ENCODE measurements around the gene VWA8.
"Not testable (repeated sequence)": the region's sequence is repeated elsewhere in the genome, so short reads cannot be mapped to it uniquely, and the experiment has no call there.

VWA8 gene

DNA sequence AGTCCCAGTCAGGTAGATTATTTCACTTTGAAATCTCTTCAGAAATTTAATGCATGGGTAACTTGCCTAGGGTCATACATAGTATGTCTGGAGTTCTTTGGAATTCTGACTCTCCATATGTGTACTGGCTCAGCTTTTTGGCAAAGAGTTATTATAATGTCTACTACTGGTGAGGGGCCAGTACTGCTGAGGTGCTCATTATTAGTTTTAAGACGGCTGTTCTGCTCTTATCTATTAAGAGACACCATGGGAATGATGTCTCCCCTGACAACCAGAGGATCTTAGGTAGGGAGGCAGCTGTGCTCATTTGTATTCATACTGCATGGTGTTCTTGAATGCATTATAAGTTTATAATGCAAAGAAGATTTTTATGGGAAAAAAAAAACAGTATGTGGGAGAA lies 319.5 kb downstream of the VWA8 start:
- DNase-seq, result no peak

DNA sequence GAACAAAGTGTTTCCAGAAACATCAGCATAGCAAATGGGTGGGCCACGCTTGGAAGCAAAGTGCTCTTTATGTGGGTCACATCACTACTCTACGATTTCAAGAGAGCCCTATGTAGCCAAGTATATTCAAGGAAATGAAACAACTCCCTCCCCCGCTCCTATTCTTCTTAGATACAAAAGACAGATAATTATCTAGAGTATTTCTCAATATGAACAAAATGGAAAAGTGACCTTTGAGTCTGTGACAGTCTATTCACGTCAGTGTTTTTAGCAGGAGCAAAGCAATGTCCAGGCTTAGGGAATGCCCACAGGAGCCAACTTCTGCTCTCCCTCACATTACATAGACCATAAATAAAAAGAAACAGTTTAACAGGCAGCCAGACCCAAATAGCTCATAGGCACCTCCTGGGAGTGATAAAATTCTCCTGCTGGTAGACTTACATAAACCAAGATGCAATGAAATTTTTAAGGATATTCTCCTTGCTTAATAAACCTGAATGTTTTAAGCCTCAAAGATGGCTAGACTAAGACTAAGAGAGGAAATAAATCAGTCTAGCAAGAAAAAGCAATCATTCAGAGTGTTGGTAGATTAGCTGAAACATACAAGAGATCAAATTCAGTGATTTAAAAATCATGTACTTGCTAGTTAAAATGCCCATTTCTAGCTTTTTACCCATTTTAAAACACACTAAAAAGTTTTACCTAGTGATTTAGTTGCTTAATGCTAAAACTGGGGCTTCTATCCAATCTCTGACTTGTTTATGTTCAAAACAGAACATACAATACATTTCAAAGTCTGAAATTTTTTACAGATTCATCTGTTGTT lies 320.7 kb downstream of the VWA8 start:
- no peak for DNase-seq

DNA sequence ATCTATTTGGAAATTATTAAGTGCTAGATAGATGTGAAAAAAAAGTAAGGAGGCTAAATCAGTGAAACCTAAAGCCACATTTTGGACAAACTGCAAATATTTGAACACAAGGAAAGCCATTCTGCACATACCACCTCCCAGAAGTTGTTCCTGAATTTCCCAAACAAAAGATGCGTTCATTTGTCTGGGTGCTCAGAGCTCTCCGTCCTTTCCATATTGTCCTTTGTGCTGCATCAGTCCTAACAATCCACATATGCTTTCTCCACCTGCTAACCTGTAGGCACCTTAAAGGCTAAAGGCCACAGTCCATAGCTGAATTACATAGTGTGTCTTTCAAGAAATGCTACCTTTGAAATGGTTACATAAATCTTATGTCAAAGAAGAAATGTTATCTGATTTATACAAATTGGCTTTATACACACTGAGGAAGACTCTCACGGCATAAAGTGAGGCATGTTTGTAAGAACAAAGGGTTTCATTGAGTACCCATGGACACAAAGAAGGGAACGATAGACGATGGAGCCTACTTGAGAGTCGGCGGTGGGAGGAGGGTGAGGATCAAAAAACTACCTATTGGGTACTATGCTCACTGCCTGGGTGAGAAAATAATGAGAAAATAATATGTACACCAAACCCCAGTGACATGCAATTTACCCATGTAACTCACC lies 321.5 kb downstream of the VWA8 start:
- no peak for DNase-seq

- DNase-seq, result no peak
Observed at GRCh38 chr13:41637586-41637985, 323.3 kb downstream of the VWA8 start.

- DNase-seq, result not testable (repeated sequence)
Observed at GRCh38 chr13:41637032-41637431, 323.9 kb downstream of the VWA8 start.

GRCh38 chr13:41636590-41636989 lies 324.3 kb downstream of the VWA8 start:
- DNase-seq, result not testable (repeated sequence)

- DNase-seq, result no peak
Observed at GRCh38 chr13:41634407-41634806, 326.5 kb downstream of the VWA8 start.

GRCh38 chr13:41633776-41634175 lies 327.1 kb downstream of the VWA8 start:
- DNase-seq, result no peak

GRCh38 chr13:41631296-41631965 lies 329.5 kb downstream of the VWA8 start:
- no peak for DNase-seq

DNA sequence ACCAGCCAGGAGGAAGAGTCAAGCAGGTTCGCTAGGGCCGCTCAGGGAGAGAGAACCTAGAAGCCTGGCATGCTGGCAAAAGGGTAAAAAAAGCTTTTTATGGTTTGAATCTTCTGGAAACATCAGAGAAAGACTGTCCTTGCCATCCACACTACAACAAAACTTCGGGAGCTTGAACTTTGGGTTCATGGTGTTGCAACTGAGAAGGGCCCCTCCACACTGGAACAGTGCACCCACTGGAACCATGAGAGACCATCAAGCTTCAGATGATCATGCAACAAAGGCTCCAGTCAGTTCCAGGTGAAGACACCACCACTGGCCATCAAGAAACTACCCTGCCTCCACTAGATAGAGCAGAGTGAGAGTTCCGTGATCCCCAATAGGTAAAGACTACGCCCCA lies 333.5 kb downstream of the VWA8 start:
- no peak for DNase-seq

- DNase-seq, result no peak
Observed at GRCh38 chr13:41624041-41624440, 336.9 kb downstream of the VWA8 start.

DNA sequence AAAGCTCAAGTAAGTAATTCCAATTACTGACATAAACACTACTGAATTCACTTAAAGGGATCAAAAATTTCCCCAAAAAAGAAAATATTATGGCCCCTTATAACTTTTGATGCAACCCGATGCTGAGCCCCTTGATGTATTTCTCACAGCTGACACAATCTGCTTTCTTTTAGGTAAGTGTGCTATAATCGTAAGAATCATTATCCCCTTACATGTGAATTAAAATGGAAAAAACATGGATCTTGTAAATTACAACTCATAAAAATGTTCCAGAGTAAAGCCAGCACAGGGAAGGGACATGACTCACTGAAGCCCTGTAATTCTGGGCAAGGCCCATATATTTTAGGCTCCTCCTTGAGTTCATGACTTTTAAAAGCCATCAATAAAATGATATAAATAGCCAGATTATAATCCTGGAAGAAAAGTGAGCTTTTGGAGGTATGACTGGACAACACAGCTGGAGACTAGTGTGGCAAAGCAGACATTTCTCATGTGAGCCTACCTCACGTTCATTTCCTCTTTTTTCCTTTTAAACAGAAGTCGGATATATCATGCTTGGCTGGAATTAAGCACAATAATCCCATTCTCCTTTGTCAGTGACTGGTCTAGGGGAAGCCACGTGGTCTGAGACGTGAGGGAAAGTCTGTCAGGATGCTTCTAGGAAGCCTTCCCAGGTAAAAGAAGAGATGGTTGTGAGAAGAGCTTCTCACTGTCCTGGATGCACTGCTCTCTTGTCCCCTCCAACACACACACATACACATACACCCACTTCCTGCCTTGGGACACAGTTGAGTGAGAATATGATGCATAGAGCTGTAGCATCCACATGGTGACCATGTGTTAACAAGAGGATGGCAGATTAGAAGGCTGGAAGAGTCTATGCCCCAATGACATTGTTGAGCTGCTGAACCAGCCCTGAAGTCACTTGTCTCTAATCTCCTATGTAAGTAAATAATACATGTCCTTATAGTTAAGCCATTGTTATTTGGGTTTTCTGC lies 338.2 kb downstream of the VWA8 start:
- DNase-seq, result no peak

DNA sequence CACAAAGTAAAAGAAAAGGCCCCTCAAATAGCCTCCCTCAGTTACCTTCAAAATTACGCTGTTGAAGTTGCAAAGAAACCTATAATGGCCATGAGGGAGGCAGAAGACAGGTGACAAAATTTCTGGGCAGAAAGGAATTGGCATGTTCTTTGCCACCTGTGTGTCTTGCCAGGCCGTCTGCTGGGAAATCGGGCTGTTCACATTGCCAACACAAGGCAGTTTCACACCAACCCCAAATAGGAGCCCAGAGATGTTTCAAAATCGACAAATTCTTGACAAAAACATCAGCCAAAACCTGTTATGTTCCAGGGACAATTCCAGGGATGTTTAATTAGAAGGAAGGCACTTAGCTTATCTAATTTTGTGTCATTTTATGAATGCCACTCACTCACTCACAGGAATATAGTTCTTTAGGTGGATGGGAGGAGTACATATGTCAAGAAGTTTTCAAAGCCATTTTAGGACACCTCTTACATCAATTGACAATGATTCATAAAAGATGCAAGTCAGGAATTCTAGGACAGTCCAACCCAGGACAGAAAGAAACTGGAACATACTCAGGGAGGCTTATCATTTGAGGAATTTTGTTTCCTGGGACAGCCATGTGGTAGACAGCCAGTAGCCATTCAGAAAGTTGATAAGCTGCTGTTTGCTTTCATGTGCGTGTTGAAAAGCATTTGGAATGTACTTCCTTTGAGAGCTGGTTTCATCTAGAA lies 339.0 kb downstream of the VWA8 start:
- no peak for DNase-seq

DNA sequence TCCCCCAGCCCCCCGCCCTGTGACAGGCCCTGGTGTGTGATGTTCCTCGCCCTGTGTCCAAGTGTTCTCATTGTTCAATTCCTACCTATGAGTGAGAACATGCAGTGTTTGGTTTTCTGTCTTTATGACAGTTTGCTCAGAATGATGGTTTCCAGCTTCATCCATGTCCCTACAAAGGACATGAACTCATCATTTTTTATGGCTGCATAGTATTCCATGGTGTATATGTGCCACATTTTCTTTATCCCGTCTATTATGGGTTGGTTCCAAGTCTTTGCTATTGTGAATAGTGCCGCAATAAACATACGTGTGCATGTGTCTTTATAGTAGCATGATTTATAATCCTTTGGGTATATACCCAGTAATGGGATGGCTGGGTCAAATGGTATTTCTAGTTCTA lies 343.3 kb downstream of the VWA8 start:
- DNase-seq, result not testable (repeated sequence)

GRCh38 chr13:41616151-41616550 lies 344.8 kb downstream of the VWA8 start:
- no peak for DNase-seq

GRCh38 chr13:41615528-41615855 lies 345.4 kb downstream of the VWA8 start:
- no peak for DNase-seq

DNA sequence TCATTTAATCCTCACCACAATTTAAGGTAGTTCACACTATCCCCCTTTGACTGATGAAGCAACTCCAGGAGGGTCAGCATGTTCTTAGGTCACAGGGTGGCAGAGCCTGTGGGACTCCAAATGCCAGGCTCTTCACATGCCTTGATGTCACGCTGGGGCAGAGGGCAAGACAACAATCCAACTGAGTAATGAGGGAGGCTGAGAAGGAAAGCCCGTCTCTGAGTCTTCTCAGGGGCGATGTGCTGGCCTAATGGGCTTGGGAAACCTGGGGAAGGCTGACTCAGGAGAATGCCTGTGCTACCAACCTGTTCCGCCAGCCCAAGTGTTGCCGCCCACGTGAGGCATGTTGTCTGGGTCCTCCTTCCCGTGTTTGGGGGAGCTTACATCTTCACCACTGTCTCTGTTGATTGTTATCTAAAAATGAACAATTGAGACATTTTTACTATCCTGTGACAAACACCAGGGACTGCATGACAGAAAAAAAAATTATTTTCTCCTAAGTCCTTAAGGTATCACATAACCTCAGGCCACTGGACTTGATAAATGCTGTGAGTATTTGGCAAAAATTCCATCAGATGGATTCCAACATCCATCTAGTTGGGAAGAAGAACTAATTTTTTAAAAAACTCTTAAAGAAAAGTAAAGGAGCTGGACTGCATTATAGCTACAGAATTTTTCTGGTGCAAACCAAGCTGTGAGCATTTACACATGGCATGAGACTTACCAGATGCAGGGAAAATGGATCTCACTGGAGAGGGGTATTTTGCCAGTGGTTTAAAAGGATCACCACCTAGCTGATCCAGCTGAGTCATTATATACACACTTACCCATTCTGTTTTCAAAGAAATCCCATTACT lies 346.0 kb downstream of the VWA8 start:
- DNase-seq, result no peak

- DNase-seq, result no peak
Observed at GRCh38 chr13:41613984-41614661, 346.8 kb downstream of the VWA8 start.

DNA sequence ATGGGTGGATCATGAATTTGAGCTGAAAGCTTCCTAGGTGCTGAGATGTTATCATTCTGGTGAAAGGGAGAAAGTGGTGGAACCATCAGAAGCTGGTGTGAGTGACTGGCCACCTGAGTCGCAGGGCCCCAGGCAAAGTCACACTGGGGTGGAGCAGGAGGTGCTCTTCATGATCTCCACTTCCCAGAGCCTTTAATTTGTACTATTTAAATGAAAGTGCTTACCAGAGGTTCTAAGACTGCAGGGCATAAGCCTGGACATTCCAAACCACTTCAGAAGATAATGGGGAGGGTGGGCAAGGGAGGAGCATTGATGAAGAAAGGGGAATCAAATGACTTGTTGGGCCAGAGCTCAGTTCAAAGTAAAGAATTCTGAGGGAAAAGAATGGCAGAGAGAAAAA lies 347.4 kb downstream of the VWA8 start:
- no peak for DNase-seq

DNA sequence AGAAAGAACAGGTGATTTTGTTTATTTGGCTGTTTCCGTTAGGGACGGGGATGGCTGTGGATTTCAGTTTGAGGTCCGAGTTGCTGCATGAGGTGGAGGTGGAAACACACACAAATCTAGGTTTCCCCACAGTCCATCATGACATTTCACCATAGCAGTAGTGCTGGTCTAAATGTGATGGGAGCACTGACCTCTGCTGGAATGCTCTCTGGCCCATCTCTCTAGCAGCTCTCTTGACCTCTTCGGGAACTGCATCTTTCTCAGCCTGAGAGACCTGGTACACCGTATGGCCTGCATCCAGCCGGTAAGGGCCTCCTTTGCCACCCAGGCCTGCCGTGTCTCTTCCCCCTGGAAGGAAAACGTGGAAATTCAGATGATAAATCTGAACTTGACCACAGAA lies 349.5 kb downstream of the VWA8 start:
- no peak for DNase-seq

DNA sequence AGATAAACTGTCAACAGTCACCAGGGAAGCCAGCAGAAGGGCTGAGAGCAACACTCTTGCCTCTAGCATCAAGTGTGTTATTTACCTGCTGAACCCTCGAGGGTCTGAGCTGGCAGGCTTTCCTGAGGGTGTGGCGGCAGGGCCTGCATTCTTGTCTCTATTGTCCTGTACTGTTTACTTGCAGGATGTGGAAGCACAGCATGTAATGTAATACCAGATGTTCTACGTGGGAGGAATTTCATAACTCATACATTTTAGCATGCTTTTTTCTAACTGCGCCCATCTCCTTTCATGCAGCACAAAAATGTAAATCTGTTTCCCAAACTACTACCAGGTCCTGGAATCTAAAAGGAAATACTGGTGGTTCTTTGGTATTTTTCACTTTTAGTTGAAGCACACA lies 350.5 kb downstream of the VWA8 start:
- peak; percentile 84 for DNase-seq
